DMS79 (cell line): Measurements from ENCODE around the gene ARL8A.
"Not testable (repeated sequence)": the region's sequence is repeated elsewhere in the genome, so short reads cannot be mapped to it uniquely, and the experiment has no call there.

Experiments used
- DNase-seq: peaks from one replicate; lab custom pipeline; 2025; lab: John Stamatoyannopoulos, UW

ARL8A gene

GRCh38 chr1:202158810-202159533 is 14.4 kb upstream of the ARL8A start:
- DNase-seq: no peak

DNA sequence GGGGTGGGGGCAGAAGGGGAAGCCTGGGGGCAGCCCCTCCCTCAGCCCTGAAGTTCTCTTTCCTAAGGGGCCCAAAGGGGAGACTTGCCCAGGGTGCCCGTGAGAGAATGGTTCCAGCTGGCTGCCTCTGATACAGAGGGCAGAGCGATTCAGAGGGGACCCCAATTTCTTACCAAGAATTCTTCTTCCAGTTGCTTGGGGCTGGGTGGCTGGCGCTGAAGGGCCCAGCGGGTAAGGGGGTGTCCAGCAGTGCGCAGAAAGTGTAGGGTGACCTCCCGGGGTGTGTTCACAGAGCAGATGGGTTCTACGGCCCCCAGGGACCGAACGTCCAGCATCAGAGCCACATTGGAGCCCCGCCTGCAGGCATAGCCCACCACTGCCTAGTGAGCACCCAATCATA is 13.4 kb upstream of the ARL8A start:
- DNase-seq: no peak

GRCh38 chr1:202156590-202156989 is 12.1 kb upstream of the ARL8A start:
- DNase-seq: no peak

DNA sequence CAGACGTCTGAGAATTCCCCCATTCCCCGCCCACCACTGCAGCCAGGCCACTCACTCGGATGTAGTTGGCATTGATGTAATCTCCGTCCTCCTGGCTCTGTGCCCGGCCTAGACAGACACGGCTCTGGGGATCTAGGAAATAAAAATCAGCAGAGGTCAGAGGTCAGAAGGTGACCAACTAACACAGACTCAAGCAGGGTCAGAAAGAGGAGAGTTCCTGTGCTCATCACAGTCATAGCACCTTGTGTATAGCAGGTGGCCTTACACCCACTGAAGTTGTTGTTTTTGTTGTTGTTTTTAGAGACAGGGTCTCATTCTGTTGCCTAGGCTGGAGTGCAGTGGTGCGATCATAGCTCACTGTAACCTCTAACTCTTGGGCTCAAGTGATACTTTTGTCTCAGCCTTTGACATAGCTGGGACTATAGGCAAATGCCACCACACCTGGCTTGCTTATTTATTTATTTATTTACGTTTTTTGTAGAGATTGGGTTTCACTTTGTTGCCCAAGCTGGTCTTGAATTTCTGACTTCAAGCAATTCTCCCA is 11.0 kb upstream of the ARL8A start:
- no peak for DNase-seq

DNA sequence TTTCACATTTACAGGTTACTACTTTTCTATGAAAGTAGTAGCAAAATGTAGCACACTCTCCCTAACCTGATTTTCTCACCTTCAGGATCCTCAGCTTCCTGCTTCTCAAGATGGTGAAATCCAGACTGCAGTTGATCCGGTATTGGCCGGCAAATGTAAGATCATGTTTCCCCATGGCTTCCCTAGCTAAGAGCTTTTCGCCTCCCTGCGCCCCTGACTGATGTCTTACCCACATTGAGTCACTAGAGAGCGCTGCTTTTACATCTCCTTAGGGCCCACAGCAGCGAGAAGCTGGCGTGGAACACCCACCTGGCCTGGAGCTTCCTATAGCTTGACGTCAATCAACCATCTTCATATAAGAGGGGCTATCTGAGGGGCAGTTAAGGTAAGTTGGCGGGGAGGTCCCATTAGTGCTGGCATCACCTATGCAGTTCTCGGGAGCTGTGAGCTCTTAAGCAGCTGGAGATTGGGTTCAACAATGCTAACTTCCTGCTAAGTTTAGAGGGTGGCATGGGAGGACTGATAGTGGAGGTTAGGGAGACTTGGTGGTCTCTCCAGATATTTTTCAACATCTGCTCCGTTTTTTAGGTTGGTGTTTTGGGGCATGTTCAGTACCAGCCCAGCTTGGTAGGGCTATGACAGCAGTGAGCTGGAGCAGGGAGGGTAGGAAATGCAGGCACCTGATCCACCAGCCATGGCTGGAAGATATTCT is 10.4 kb upstream of the ARL8A start:
- peak; percentile 18 for DNase-seq

GRCh38 chr1:202154148-202154765 is 9.7 kb upstream of the ARL8A start:
- no peak for DNase-seq

DNA sequence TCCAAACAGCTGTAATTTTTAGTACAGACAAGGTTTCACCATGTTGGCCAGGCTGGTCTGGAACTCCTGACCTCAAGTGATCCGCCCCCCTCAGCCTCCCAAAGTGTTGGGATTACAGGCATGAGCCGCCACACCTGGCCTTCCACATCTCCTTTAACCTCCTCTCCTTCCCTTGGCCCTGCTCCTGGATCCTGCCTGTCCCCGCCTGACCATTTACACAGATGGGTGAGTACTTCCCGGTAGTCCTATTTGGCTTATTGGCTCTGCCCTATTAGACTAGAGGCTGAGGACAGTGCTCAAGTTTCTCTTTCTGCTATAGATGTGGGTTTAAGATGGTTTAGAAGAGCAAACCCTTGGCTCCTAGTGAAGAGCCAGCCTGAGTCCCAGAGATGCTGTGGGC is 8.7 kb upstream of the ARL8A start:
- no peak for DNase-seq

GRCh38 chr1:202152399-202152798 is 7.9 kb upstream of the ARL8A start:
- DNase-seq: no peak

DNA sequence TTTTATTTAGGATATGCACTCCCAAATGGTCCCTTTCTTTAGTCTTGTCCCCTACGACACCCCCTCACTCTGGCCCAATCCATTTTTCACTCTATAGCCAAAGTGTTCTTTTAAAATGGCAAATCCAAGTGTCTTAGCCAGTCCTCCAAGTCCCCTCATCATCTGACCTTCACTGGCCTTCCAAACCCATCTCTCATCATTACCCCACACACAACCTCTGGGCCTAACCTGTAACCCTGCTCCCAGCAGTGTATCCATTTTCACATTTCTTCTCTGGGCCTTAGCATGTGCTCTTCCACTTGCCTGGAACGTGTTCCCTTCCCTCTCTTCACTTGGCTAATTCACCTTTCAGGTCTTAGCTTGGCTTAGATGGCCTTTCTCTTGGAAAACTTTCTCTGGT is 6.5 kb upstream of the ARL8A start:
- DNase-seq: no peak

- DNase-seq: no peak
Observed at GRCh38 chr1:202150602-202151001, 6.1 kb upstream of the ARL8A start.

- DNase-seq: no peak
Observed at GRCh38 chr1:202150187-202150586, 5.7 kb upstream of the ARL8A start.

DNA sequence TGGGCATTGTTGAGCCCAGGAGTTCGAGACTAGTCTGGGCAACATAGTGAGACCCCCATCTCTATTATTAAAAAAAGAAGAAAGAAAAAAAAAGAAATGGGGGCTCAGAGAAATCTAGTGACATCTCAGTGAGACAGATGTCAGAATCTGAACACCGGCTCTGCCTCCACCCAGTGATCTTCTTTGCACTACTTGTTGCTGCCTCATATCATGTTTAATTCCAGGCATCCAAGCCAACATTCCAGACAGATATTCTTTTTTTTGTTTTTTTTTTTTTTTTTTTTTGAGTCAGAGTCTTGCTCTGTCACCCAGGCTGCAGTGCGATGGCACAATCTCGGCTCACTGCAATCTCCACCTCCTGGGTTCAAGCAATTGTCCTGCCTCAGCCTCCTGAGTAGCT is 5.0 kb upstream of the ARL8A start:
- no peak for DNase-seq

- no peak for DNase-seq
Observed at GRCh38 chr1:202148391-202148790, 3.9 kb upstream of the ARL8A start.

- no peak for DNase-seq
Observed at GRCh38 chr1:202146993-202147392, 2.5 kb upstream of the ARL8A start.

DNA sequence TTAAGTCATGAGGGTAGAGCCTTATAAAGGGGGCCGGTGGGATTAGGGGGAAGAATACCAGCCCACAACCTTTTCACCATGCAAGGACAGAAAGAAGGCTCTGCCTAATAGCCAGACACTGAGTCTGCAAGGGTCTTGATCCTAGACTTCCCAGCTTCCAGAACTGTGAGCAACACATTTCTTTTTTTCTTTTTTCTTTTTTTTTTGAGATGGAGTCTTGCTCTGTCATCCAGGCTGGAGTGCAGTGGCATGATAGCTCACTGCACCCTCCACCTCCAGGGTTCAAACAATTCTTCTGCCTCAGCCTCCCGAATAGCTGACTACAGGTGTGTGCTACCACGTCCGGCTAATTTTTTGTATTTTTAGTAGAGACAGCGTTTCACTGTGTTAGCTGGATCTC is 1.7 kb upstream of the ARL8A start:
- no peak for DNase-seq

DNA sequence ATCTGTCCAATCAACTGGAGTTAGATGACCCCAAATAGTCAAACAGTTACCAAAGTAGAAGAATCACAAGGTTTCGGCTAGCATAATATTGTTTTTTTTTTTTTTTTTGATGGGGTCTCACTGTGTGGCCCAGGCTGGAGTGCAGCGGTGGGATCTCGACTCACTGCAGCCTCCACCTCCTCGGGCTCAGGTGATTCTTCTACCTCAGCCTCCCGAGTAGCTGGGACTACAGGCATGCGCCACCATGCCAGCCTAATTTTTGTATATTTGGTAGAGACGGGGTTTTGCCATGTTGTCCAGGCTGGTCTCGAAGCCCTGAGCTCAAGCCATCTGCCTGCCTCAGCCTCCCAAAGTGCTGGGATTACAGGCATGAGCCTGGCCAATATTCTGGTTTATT is 1.2 kb upstream of the ARL8A start:
- not testable (repeated sequence) for DNase-seq

GRCh38 chr1:202145068-202145743 is 669 bp upstream of the ARL8A start:
- DNase-seq: no peak

DNA sequence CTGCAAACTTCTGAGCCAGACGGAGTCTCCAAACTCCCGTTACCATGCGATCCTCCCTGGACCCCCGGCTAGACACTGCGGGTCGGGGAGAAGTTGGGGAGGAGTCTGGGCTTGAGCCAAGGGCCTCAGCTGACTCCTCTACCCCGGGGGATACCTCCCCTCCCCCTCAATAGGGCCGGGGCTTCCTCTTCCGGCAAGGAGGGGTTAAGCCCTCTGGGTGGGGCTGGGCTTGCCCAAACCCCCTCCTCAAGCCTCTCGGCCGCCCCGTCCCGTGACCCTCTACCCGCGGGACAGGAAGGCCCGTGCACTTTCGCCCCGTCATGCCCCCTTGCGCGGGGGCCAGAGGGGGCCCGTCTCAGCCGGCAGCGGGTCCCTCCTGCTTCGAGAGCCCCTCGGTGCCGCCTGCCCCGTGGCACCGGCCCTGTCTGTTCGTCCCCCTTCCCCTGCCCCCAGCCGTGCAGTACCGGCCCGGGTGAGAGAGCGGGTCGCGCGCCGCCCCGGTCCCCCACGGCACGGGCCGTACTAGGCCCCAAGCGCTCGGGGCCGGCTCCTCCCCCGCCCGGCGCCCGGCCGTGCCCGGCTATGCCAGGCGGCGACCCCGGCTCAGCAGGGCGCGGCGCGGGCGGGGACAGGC is 652 bp downstream of the ARL8A start:
- no peak for DNase-seq

DNA sequence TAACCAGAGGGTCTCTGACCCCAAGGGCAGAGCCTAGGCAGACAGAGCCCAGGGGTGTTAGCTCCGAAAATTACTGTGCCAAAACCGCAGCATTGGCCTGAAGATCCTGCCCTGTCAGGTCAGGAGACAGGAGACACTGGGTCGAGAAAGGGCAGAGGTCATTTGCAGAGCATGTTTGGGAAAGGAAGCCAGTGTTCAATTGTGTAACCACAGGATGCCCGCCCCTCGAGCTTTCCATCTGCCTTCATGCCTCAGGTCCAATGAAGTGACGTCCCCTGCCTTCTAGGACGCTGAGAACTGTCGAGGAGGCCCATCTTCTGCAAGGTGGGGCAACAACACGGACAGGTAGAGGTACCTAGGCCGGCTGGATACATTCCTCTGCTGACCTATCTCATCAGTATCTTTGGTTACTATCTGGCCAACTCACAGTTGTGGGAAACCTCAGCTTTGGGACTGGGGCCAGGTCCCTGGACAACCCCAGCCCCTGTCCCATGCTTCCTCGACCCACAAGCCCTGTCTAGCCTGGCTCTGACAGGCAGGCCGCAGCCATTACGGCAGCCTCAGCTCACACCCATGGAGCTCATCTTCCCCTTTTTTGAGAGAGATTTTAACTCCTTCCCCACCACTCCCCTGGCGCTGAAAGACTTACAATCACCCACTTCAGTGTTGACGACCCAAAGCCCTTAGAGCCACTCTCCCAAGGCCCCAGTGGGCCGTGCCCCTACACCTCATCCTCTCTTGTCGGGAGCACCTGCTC is 1.3 kb downstream of the ARL8A start:
- peak; percentile 25 for DNase-seq

DNA sequence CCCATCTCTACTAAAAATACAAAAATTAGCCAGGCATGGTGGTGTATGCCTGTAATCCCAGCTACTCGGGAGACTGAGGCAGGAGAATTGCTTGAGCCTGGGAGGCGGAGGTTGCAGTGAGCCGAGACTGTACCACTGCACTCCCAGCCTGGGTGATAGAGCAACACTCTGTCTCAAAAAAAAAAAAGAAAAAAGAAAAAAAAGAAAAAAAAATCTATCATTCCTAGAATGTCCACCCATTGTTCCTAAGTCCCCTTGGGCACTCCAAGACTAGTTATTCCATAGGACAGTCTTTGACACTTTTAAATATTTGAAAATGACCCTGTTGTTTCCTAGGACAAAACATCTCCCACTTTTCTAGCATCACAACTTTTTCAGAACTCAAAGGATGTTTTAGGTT is 3.1 kb downstream of the ARL8A start:
- not testable (repeated sequence) for DNase-seq

GRCh38 chr1:202140833-202141232 is 3.7 kb downstream of the ARL8A start:
- no peak for DNase-seq
